H1 (cell line): ENCODE data around the gene CYP11A1. TPM values are rescaled to one million over a fixed set of nuclear protein-coding genes. Genes with fewer than 3 reads are reported as not detected.

Experiments used
- CTCF ChIA-PET: fragments of 300-600 bp; sonication (Branson Sonifier 250); formaldehyde crosslinking; loops from one replicate; lab custom pipeline; 2021; ENCODE audit not compliant: partially characterized antibody; lab: Charles Lee
- POLR2A ChIA-PET: fragments of 300-600 bp; sonication (Branson Sonifier 250); formaldehyde crosslinking; loops from one replicate; lab custom pipeline; 2021; ENCODE audit warnings: inconsistent platforms; ENCODE audit not compliant: partially characterized antibody; lab: Charles Lee
- DNase-seq, 2 experiments: peaks; one replicate each; pipeline versions ENCODE4 v3.0.0 to v3.0.0-alpha.2; 2010 to 2022; ENCODE audit warnings: low spot score in 2 of 2, low read depth in 1 of 2, mixed read lengths in 1 of 2
- FAIRE-seq: peaks from 2 replicates; lab custom pipeline; 2011; peaks lifted over from hg19 to GRCh38; lab: Jason Lieb, UNC
- H2AFZ ChIP-seq: 2 replicates; pipeline ENCODE4 v1.8.1; 2012; ENCODE audit warnings: low read length, inconsistent platforms
- H2AK5ac ChIP-seq: 2 replicates; pipeline ENCODE4 v1.6.1; 2013; ENCODE audit warnings: low read depth, low read length
- H2BK120ac ChIP-seq: replicated peaks from 2 replicates; pipeline ENCODE3; 2013; ENCODE audit warnings: low read depth, low read length, inconsistent platforms
- H2BK12ac ChIP-seq: 2 replicates; pipeline ENCODE4 v1.6.1; 2013; ENCODE audit warnings: low read depth, low read length
- H2BK15ac ChIP-seq: 2 replicates; pipeline ENCODE4 v1.6.1; 2013; ENCODE audit warnings: low read length
- H2BK20ac ChIP-seq: 2 replicates; pipeline ENCODE4 v1.6.1; 2013; ENCODE audit warnings: low read length
- H2BK5ac ChIP-seq: 2 replicates; pipeline ENCODE4 v1.6.1; 2013; ENCODE audit warnings: low read depth, low read length
- H3K14ac ChIP-seq: 2 replicates; pipeline ENCODE4 v1.6.1; 2013; ENCODE audit warnings: inconsistent platforms; ENCODE audit not compliant: insufficient read length
- H3K18ac ChIP-seq: 2 replicates; pipeline ENCODE4 v1.6.1; 2013; ENCODE audit warnings: low read length; ENCODE audit errors: extremely low read depth
- H3K23ac ChIP-seq: 2 replicates; pipeline ENCODE4 v1.6.1; 2013; ENCODE audit warnings: inconsistent platforms; ENCODE audit not compliant: insufficient read length
- H3K23me2 ChIP-seq: 2 replicates; pipeline ENCODE4 v1.6.1; 2013; ENCODE audit warnings: low read depth, low read length
- H3K27ac ChIP-seq: 2 replicates; pipeline ENCODE4 v1.6.1; 2011; ENCODE audit warnings: low read depth, low read length, inconsistent platforms
- H3K27me3 ChIP-seq, 4 experiments: replicated peaks in 1 of 4; 1 replicate in 1 of 4; 2 replicates in 3 of 4; pipeline versions ENCODE4 v1.6.1 to v1.8.1; 2011 to 2013; ENCODE audit warnings: low read length in 3 of 4, mild to moderate bottlenecking in 3 of 4, inconsistent platforms in 2 of 4, mixed read lengths in 2 of 4, moderate library complexity in 1 of 4; ENCODE audit not compliant: control insufficient read depth in 3 of 4, insufficient read depth in 3 of 4; ENCODE audit errors: extremely low read depth in 1 of 4
- H3K36me3 ChIP-seq, 4 experiments: 2 replicates each; pipeline versions ENCODE4 v1.6.1 to v1.8.1; 2011 to 2013; ENCODE audit warnings: mild to moderate bottlenecking in 4 of 4, low read length in 3 of 4, moderate library complexity in 2 of 4, control low read depth in 1 of 4, inconsistent platforms in 1 of 4; ENCODE audit not compliant: insufficient read depth in 4 of 4, control insufficient read depth in 2 of 4
- H3K4ac ChIP-seq: replicated peaks from 2 replicates; pipeline ENCODE3; 2013; ENCODE audit warnings: low read length, low read depth, mixed read lengths, inconsistent platforms; ENCODE audit not compliant: insufficient read length
- H3K4me1 ChIP-seq, 4 experiments: replicated peaks in 1 of 4; 1 replicate in 1 of 4; 2 replicates in 3 of 4; pipeline versions ENCODE4 v1.6.1 to v1.8.1; 2011 to 2013; ENCODE audit warnings: low read length in 3 of 4, inconsistent platforms in 2 of 4, mixed read lengths in 1 of 4; ENCODE audit not compliant: insufficient read depth in 4 of 4, control insufficient read depth in 3 of 4
- H3K4me2 ChIP-seq, 2 experiments: 2 replicates each; pipeline versions ENCODE4 v1.6.1 to v1.8.1; 2011 to 2013; ENCODE audit warnings: low read depth in 2 of 2, low read length in 2 of 2, control low read depth in 1 of 2, inconsistent platforms in 1 of 2, mild to moderate bottlenecking in 1 of 2; ENCODE audit not compliant: insufficient read depth in 1 of 2
- H3K4me3 ChIP-seq, 4 experiments: fragments of 200-600, 300-600 bp in 1 of 4; sonication (generic), shearing (Covaris generic), sonication (Bioruptor Twin) in 1 of 4; 2 replicates each; pipeline versions ENCODE4 v1.5.1 to v1.8.1; 2011 to 2016; ENCODE audit warnings: low read length in 4 of 4, low read depth in 3 of 4, control low read depth in 2 of 4, inconsistent platforms in 2 of 4, mild to moderate bottlenecking in 2 of 4, mixed read lengths in 1 of 4, moderate library complexity in 1 of 4; ENCODE audit not compliant: insufficient read depth in 2 of 4; ENCODE audit errors: extremely low read depth in 1 of 4
- H3K56ac ChIP-seq: replicated peaks from 2 replicates; pipeline ENCODE3; 2013; ENCODE audit warnings: low read depth, mild to moderate bottlenecking, mixed read lengths, low read length, inconsistent platforms; ENCODE audit not compliant: insufficient read length
- H3K79me1 ChIP-seq: 2 replicates; pipeline ENCODE4 v1.6.1; 2013; ENCODE audit warnings: low read depth, low read length, control low read depth
- H3K79me2 ChIP-seq, 2 experiments: 2 replicates each; pipeline versions ENCODE4 v1.6.1 to v1.8.1; 2012 to 2013; ENCODE audit warnings: low read length in 2 of 2, mild to moderate bottlenecking in 2 of 2, inconsistent platforms in 1 of 2; ENCODE audit not compliant: insufficient read depth in 2 of 2, control insufficient read depth in 1 of 2
- H3K9ac ChIP-seq, 4 experiments: replicated peaks in 1 of 4; 1 replicate in 1 of 4; 2 replicates in 3 of 4; pipeline versions ENCODE4 v1.6.1 to v1.8.1; 2011 to 2013; ENCODE audit warnings: low read depth in 3 of 4, low read length in 3 of 4, control low read depth in 2 of 4, mild to moderate bottlenecking in 2 of 4, moderate library complexity in 2 of 4, inconsistent platforms in 1 of 4; ENCODE audit errors: extremely low read depth in 1 of 4
- H3K9me3 ChIP-seq, 2 experiments: 2 replicates each; pipeline versions ENCODE4 v1.6.1 to v1.8.1; 2012 to 2013; ENCODE audit warnings: mild to moderate bottlenecking in 2 of 2, moderate library complexity in 2 of 2, control low read depth in 1 of 2, inconsistent platforms in 1 of 2, low read depth in 1 of 2, low read length in 1 of 2, mixed read lengths in 1 of 2; ENCODE audit not compliant: insufficient read depth in 2 of 2
- H4K20me1 ChIP-seq, 2 experiments: replicated peaks in 1 of 2; 2 replicates each; pipeline versions ENCODE3 to v1.8.1; 2011 to 2013; ENCODE audit warnings: inconsistent platforms in 2 of 2, low read length in 2 of 2, mild to moderate bottlenecking in 1 of 2; ENCODE audit not compliant: insufficient read depth in 2 of 2, control insufficient read depth in 1 of 2
- H4K5ac ChIP-seq: 2 replicates; pipeline ENCODE4 v1.6.1; 2013; ENCODE audit warnings: low read length, low read depth, mixed read lengths, inconsistent platforms; ENCODE audit not compliant: insufficient read length
- H4K8ac ChIP-seq: 2 replicates; pipeline ENCODE4 v1.8.0; 2013; ENCODE audit warnings: mild to moderate bottlenecking, moderate library complexity, low read length, inconsistent platforms; ENCODE audit not compliant: insufficient read depth; ENCODE audit errors: extremely low read depth
- H4K91ac ChIP-seq: replicated peaks from 2 replicates; pipeline ENCODE3; 2013; ENCODE audit warnings: low read length, mixed read lengths, inconsistent platforms; ENCODE audit not compliant: insufficient read length
- CBX5 ChIP-seq: fragments of 300-800, 300-1000 bp; sonication (generic); IDR thresholded peaks from 2 replicates; pipeline ENCODE4 v1.7.1; 2016; ENCODE audit warnings: antibody characterized with exemption, low read length, low read depth
- CREB1 ChIP-seq: IDR thresholded peaks from 2 replicates; pipeline ENCODE4 v1.6.1; 2012; ENCODE audit warnings: inconsistent platforms
- GABPA ChIP-seq: IDR thresholded peaks from 2 replicates; pipeline ENCODE4 v1.6.1; 2011; ENCODE audit warnings: mild to moderate bottlenecking, low read length, moderate library complexity, borderline replicate concordance; ENCODE audit not compliant: insufficient read depth
- SP2 ChIP-seq: IDR thresholded peaks from 2 replicates; pipeline ENCODE4 v1.6.1; 2012; ENCODE audit warnings: mild to moderate bottlenecking, low read length, inconsistent platforms
- WGBS, 2 experiments: shearing (Covaris generic) in 1 of 2; methylation state at CpG; one replicate each; pipeline versions ENCODE4 v1.1.6 to v1.1.7; 2013 to 2015; ENCODE audit warnings: low lambda C conversion rate in 2 of 2, mixed read lengths in 2 of 2, inconsistent platforms in 1 of 2, low coverage in 1 of 2, missing lambda C conversion rate in 1 of 2; ENCODE audit not compliant: insufficient replicate concordance in 2 of 2, insufficient coverage in 1 of 2, insufficient read length in 1 of 2; ENCODE audit errors: extremely low coverage in 1 of 2, missing lambda C conversion rate in 1 of 2; 5-methylcytosine and 5-hydroxymethylcytosine counted together
- polyA plus RNA-seq, 7 experiments: library from polyadenylated mRNA; depleted of rRNA in 3 of 7; stranded (reverse) in 5 of 7; unstranded in 2 of 7; fragments of >200 nt in 5 of 7; fragments of 200-250 nt in 2 of 7; gene quantifications; 1 replicate in 5 of 7; 2 replicates in 1 of 7; 4 replicates in 1 of 7; pipeline versions ENCODE4 v1.2.1 to v1.2.3, GENCODE V29; 2011 to 2013; ENCODE audit warnings: missing spikeins in 2 of 7, mixed read lengths in 2 of 7
- total RNA-seq: library from RNA; stranded (reverse); fragmentation: NEBNext Ultra II Directional; extraction: Animal tissue kit (Norgen Biotek cat#: 25700); gene quantifications from 2 replicates; pipeline ENCODE4 v1.2.1, GENCODE V29; 2021

CYP11A1 gene
- total and polyA plus RNA-seq, 2 of the 8 experiments (the other 6 are each of a cell fraction or from before 2014, with no cell fraction given): 1.9 to 7.2 TPM

DNA sequence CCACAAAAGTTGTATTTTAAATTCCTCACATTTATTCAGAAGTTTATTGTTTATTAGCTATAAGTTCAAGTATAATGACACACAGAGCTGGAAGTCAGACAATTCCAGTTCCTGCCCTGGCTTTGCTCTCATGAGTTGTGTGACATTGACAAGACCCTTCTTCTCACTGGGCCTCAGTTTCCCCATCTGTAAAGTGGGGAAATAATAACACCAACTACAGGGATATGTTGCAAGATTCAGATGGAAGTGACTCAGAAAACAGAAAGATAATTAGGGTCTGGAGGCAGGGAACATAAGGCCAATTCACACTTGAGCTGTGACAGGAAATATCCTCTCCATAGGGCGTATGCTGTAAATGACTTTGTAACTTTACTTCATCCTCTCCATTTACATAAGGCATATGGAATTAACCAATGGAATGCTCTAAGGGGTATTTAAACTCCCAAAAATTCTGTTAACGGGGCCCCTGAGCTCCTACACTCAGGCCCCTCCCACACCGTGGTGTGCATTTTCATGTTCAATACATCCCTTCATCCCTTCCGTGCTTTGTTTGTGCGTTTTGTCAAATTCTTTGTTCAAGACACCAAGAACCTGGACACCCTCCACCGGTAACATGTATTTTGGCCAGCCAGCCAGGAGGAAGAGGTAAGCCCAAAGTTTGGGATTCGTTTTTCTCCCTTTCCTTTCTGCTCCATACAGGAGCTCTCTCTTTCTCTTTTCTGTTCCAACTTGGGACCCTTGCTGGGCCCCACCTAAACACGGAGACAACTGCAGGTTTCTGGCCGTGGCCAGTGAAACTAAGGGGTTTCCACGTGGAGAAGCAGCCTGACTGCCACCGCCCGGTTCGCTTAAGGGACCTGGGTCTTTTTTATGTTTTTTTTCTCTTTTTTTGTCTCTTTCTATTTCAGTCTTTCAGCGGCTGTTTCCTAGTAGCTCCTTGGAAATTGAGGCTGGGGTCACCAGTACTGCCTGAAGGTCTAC, 16.9 kb downstream of the CYP11A1 start:
- no peak overlapping the region for H2BK15ac ChIP-seq
- no peaks in the 10 kb centered on the region for H3K23me2 ChIP-seq
- no peak overlapping the region for H3K27ac ChIP-seq
- FAIRE-seq (no peak), DNase-seq (no peak)
- H4K20me1 ChIP-seq: no peaks in the 10 kb centered on the region
- H3K9ac ChIP-seq: no peak overlapping the region
- H2AK5ac ChIP-seq: no peak overlapping the region
- peaks cover 8 to 9% of the 10 kb centered on the region in 2 experiments; a peak in 2 of 4 replicates for H3K9me3 ChIP-seq
- no peak overlapping the region for H2BK5ac ChIP-seq
- no peak overlapping the region for H4K5ac ChIP-seq
- no peaks in the 10 kb centered on the region for H3K27me3 ChIP-seq
- no peak overlapping the region for H2BK12ac ChIP-seq
- H2BK20ac ChIP-seq: no peak overlapping the region
- H4K91ac ChIP-seq: no peak overlapping the region
- H3K36me3 ChIP-seq: no peaks in the 10 kb centered on the region
- H3K79me2 ChIP-seq: no peaks in the 10 kb centered on the region
- H3K4me1 ChIP-seq: peaks cover 0 to 13% (median 2%) of the 10 kb centered on the region in 4 experiments; a peak in 3 of 7 replicates
- H3K56ac ChIP-seq: no peak overlapping the region
- H3K79me1 ChIP-seq: no peaks in the 10 kb centered on the region
- CTCF ChIA-PET: interaction anchor here (0.6 to 1.3 kb wide), 5 partner anchors 19 to 230 kb away, joined by 3 to 5 read pairs (median 3); no protein-coding TSS in a partner anchor
- 82% methylated on average over 14 of the region's 14 CpGs; no CpG with 5 or more reads in 1 of the 2 experiments for WGBS, 2 experiments
- no peak overlapping the region for H3K18ac ChIP-seq
- H4K8ac ChIP-seq: no peak overlapping the region
- no peak overlapping the region for H3K4me3 ChIP-seq
- H2BK120ac ChIP-seq: no peak overlapping the region
- POLR2A ChIA-PET: interaction anchor here (0.9 to 1.0 kb wide), 2 partner anchors 16 to 180 kb away, joined by 3 read pairs; no protein-coding TSS in a partner anchor
- no peak overlapping the region for H2AFZ ChIP-seq
- H3K4me2 ChIP-seq: no peak overlapping the region
- no peak overlapping the region for H3K4ac ChIP-seq
- no peak overlapping the region for H3K23ac ChIP-seq
- no peak overlapping the region for H3K14ac ChIP-seq
- no peak for TF ChIP-seq CBX5
- TF ChIP-seq SP2: no peak
- TF ChIP-seq CREB1: no peak
- TF ChIP-seq GABPA: no peak
